22Rv1 (cell line): ENCODE results near the gene SAMD4A.

Experiments used
- ZFX ChIP-seq: fragments of 450-650 bp; IDR thresholded peaks from 2 replicates; pipeline ENCODE4 v1.6.1; 2017; ENCODE audit warnings: antibody characterized with exemption, borderline replicate concordance
- TF ChIP-seq, protein P1 (sequence below): fragments of 450-650 bp; IDR thresholded peaks from 2 replicates; pipeline ENCODE4 v1.5.1; 2017; ENCODE audit warnings: mild to moderate bottlenecking

DNA sequence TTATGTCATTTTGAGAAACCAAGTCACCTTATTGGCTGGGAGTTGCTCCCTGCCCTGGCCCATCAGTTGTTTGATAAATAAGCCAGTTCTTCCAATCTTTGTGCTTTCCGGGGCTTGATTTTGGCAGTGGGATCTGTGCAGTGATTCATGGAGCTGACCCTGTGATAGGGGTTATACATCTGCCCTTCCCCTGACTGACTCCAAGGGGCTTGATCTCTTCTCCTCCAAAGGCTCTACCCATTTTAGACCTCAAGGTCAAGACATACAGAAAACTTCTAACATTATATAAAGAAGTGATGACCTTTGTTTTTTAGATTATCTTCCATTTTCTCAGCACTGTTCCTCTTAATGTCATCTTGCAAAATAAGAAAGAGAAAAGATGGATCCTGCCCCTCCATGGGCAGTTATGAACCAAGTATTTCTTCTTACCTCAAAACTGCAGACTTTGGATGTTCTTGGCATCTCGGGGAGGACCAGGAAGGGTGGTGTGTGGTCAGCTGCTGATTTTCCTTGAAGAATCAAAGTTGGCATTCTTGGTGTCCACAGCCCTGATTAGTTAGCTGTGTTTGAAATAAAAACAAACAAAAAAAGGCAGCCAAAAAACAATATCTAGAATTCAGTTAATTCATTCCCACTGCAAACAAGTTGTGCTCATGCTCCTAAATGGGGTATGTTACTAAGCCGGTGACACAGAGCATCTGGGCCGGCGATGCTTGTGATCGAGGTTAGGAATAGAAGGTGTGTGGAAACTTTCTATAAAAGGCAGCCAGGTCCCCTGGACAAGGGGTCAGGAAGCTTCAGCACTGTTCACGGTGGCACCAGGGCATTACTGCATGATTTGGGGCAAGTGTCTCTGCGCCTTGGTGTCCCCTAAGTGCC lies 120.2 kb downstream of the SAMD4A start:
- no peak for TF ChIP-seq ZFX
- TF ChIP-seq, protein P1, sequence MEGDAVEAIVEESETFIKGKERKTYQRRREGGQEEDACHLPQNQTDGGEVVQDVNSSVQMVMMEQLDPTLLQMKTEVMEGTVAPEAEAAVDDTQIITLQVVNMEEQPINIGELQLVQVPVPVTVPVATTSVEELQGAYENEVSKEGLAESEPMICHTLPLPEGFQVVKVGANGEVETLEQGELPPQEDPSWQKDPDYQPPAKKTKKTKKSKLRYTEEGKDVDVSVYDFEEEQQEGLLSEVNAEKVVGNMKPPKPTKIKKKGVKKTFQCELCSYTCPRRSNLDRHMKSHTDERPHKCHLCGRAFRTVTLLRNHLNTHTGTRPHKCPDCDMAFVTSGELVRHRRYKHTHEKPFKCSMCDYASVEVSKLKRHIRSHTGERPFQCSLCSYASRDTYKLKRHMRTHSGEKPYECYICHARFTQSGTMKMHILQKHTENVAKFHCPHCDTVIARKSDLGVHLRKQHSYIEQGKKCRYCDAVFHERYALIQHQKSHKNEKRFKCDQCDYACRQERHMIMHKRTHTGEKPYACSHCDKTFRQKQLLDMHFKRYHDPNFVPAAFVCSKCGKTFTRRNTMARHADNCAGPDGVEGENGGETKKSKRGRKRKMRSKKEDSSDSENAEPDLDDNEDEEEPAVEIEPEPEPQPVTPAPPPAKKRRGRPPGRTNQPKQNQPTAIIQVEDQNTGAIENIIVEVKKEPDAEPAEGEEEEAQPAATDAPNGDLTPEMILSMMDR: no peak
